ENCODE data around the gene NAGS.
"Not testable (repeated sequence)": the region's sequence is repeated elsewhere in the genome, so short reads cannot be mapped to it uniquely, and the experiment has no call there.

The NAGS gene

DNA sequence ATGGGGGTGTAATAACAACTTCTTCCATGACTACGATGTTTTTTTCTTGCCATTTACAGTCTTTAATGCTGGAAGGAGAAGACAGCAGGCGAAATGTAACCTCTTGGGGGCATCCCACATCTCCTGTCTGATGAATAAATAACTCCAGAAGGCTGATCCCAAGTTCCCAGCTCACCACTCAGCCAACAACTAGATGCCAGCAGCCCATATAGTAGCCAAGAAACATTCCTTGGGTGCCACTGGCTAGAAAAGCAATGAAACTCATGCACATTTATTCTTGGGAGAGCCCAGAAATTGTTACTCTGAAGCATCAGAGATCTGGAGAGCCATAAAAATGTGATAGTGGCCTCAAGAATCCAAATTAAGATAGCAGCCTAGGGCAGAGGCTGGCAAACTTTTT lies 33.0 kb downstream of the NAGS start:
- TF ChIP-seq TAF1 (IDR thresholded peaks at IDR 0.05; ENCODE audit: low read depth, low read length) (no peak), SPI1 (IDR thresholded peaks at IDR 0.05; ENCODE audit: low read depth, low read length) (no peak), PAX5 (IDR thresholded peaks at IDR 0.05; ENCODE audit: insufficient read depth, low read length, severe bottlenecking) (no peak), POU2F2 (IDR thresholded peaks at IDR 0.05; ENCODE audit: low read depth, low read length) (no peak), POLR2A (IDR thresholded peaks at IDR 0.05; ENCODE audit: low read depth, low read length) (no peak), POLR2AphosphoS5 (IDR thresholded peaks at IDR 0.05; ENCODE audit: low read depth, low read length) (no peak)
- FAIRE-seq, result no peak

DNA sequence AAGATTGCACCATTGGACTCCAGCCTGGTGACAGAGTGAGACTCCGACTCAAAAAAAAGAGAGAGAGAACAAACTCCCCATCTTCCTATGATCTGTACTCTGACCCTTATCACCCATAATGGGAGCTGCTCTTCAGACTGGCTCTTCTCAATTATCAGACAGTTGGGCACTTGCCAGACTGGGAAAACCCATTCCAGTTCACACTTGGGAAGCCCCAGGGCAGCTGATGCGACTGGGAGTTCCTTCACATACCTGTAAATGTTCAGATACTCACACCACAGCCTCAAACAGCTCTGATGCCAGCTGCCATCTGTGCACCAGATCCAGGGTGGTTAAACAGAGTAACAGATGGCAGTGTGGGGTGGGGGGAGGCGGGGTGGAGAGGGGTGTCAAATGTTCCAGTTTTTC lies 34.2 kb downstream of the NAGS start:
- no peak for FAIRE-seq
- DNase-seq (ENCODE audit: insufficient read length, low spot score), result no peak
- no peak for TF ChIP-seq PAX5 (IDR thresholded peaks at IDR 0.05; ENCODE audit: insufficient read depth, low read length, severe bottlenecking)
- no peak for TF ChIP-seq POLR2A (IDR thresholded peaks at IDR 0.05; ENCODE audit: low read depth, low read length)
- TF ChIP-seq POLR2AphosphoS5 (IDR thresholded peaks at IDR 0.05; ENCODE audit: low read depth, low read length), result no peak
- TF ChIP-seq TAF1 (IDR thresholded peaks at IDR 0.05; ENCODE audit: low read depth, low read length), result no peak
- no peak for TF ChIP-seq POU2F2 (IDR thresholded peaks at IDR 0.05; ENCODE audit: low read depth, low read length)
- TF ChIP-seq SPI1 (IDR thresholded peaks at IDR 0.05; ENCODE audit: low read depth, low read length), result no peak

More for the DNA sequence above, 33.0 kb downstream of the NAGS start:
- DNase-seq (ENCODE audit: insufficient read length, low spot score), result no peak

DNA sequence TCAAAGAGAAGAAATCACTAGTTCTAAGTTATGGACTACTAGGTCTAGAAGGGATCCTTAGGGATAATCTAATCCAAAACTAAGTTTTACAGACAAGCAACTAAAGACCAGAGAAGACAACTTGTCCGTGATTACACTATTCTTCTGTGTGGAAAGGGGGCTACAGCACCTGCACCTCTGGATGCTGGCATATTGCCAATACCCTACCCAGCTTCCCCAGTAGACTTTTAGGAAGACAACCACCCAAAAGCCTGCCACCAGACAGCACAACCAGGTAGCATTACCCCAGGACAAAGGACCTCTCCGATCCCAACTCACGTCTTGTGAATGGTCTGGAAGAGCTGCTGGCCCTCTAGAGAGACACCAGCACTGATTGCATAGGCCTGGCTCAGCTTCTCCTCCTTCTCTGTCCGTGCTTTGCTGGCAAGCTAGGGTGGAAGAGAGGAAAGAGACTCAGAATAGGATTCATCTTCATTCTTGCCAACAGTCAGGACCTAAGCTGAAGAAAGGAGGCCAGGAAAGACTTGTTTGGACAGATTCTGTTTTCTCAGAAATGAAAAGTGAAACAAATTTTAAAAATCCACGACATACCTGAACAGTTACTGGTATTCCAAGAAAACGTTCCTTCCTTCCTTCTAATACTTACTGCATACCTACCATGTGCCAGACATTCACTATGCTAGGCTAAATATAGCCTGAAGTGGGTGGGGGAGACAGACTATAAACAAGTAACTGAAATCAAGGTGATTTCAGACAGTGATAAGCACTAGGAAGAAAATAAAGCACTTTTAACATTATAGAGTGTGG lies 35.6 kb downstream of the NAGS start:
- no peak for FAIRE-seq

DNA sequence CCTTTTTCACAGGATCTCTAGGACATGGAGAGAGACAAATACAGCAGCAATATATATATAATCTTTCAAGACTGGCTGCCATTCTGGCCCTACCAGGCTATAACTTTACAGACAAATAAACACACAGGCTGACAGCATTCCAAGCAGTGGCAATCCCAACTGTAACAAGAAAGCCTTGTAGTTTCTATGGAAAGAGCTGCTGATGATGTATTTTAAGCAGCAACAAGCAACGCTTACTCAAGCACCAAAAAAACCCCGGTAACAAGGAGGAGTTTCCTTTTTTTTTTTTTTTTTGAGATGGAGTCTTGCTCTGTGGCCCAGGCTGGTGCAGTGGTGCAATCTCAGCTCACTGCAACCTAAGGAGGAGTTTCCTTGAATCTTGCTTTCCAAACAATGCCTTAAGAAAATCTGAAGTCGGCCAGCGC lies 38.9 kb downstream of the NAGS start:
- no peak for FAIRE-seq
- TF ChIP-seq POLR2AphosphoS5 (IDR thresholded peaks at IDR 0.05; ENCODE audit: low read depth, low read length), result no peak
- TF ChIP-seq SPI1 (IDR thresholded peaks at IDR 0.05; ENCODE audit: low read depth, low read length), result no peak
- no peak for TF ChIP-seq PAX5 (IDR thresholded peaks at IDR 0.05; ENCODE audit: insufficient read depth, low read length, severe bottlenecking)
- no peak for TF ChIP-seq POU2F2 (IDR thresholded peaks at IDR 0.05; ENCODE audit: low read depth, low read length)
- no peak for TF ChIP-seq POLR2A (IDR thresholded peaks at IDR 0.05; ENCODE audit: low read depth, low read length)
- TF ChIP-seq TAF1 (IDR thresholded peaks at IDR 0.05; ENCODE audit: low read depth, low read length), result no peak
- no peak for DNase-seq (ENCODE audit: insufficient read length, low spot score)

More for the DNA sequence above, 35.6 kb downstream of the NAGS start:
- no peak for TF ChIP-seq TAF1 (IDR thresholded peaks at IDR 0.05; ENCODE audit: low read depth, low read length)
- no peak for TF ChIP-seq POLR2A (IDR thresholded peaks at IDR 0.05; ENCODE audit: low read depth, low read length)
- no peak for TF ChIP-seq POLR2AphosphoS5 (IDR thresholded peaks at IDR 0.05; ENCODE audit: low read depth, low read length)
- TF ChIP-seq POU2F2 (IDR thresholded peaks at IDR 0.05; ENCODE audit: low read depth, low read length), result no peak
- TF ChIP-seq PAX5 (IDR thresholded peaks at IDR 0.05; ENCODE audit: insufficient read depth, low read length, severe bottlenecking), result no peak
- no peak for TF ChIP-seq SPI1 (IDR thresholded peaks at IDR 0.05; ENCODE audit: low read depth, low read length)
- DNase-seq (ENCODE audit: insufficient read length, low spot score), result no peak

DNA sequence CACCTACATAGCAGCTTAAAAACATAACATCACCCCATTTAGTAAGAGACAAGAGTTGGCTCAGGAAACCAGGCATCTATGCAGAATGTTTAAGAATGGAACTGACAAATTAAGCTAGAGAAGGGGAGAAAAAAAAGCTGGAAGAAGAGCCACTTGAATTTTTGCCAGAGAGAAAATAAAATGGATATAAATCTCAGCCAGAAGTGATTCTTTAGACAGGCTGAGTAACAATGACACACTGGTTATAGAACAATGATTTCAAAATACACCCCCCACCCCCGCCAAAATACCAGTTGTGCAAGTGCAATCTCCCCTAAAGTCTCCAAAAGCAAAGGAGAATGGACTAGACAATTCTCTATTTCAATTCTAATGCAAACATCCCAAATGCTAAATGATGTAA lies 39.6 kb downstream of the NAGS start:
- DNase-seq (ENCODE audit: insufficient read length, low spot score) (no peak), FAIRE-seq (no peak)
- TF ChIP-seq POLR2AphosphoS5 (IDR thresholded peaks at IDR 0.05; ENCODE audit: low read depth, low read length) (no peak), SPI1 (IDR thresholded peaks at IDR 0.05; ENCODE audit: low read depth, low read length) (no peak), PAX5 (IDR thresholded peaks at IDR 0.05; ENCODE audit: insufficient read depth, low read length, severe bottlenecking) (no peak), POLR2A (IDR thresholded peaks at IDR 0.05; ENCODE audit: low read depth, low read length) (no peak), TAF1 (IDR thresholded peaks at IDR 0.05; ENCODE audit: low read depth, low read length) (no peak), POU2F2 (IDR thresholded peaks at IDR 0.05; ENCODE audit: low read depth, low read length) (no peak)

DNA sequence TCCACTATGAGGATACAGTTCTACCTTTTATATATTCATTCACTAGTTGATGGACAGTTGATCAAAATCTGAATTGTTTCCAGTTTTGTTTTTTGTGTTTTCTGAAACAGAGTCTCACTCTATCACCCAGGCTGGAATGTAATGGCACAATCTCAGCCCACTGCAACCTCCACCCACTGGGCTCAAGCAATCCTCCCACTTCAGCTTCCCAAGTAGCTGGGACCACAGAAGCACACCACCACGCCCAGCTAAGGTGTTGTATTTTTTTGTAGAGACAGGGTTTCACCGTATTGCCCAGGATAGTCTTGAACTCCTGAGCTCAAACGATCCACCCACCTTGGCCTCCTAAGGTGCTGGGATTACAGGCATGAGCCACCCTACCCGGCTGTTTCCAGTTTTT lies 41.1 kb downstream of the NAGS start:
- FAIRE-seq, result no peak
- TF ChIP-seq POLR2AphosphoS5 (IDR thresholded peaks at IDR 0.05; ENCODE audit: low read depth, low read length) (no peak), PAX5 (IDR thresholded peaks at IDR 0.05; ENCODE audit: insufficient read depth, low read length, severe bottlenecking) (no peak), SPI1 (IDR thresholded peaks at IDR 0.05; ENCODE audit: low read depth, low read length) (no peak), POU2F2 (IDR thresholded peaks at IDR 0.05; ENCODE audit: low read depth, low read length) (no peak), TAF1 (IDR thresholded peaks at IDR 0.05; ENCODE audit: low read depth, low read length) (no peak)
- no peak for DNase-seq (ENCODE audit: insufficient read length, low spot score)

DNA sequence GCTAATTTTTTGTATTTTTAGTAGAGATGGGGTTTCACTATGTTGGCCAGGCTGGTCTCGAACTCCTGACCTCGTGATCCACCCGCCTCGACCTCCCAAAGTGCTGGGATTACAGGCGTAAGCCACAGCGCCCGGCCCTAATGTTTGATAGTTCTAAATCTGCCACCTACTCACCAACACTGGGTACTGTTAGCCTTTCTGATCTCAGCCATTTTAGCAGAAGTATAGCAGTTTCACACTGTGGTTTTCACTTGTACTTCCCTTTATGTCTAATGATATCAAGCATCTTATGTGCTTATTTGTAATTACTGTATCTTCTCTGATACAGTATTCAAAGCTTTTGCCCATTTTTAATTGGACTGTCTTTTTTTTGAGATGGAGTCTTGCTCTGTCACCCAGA lies 42.5 kb downstream of the NAGS start:
- FAIRE-seq; DNase-seq (ENCODE audit: insufficient read length, low spot score): not testable (repeated sequence)

DNA sequence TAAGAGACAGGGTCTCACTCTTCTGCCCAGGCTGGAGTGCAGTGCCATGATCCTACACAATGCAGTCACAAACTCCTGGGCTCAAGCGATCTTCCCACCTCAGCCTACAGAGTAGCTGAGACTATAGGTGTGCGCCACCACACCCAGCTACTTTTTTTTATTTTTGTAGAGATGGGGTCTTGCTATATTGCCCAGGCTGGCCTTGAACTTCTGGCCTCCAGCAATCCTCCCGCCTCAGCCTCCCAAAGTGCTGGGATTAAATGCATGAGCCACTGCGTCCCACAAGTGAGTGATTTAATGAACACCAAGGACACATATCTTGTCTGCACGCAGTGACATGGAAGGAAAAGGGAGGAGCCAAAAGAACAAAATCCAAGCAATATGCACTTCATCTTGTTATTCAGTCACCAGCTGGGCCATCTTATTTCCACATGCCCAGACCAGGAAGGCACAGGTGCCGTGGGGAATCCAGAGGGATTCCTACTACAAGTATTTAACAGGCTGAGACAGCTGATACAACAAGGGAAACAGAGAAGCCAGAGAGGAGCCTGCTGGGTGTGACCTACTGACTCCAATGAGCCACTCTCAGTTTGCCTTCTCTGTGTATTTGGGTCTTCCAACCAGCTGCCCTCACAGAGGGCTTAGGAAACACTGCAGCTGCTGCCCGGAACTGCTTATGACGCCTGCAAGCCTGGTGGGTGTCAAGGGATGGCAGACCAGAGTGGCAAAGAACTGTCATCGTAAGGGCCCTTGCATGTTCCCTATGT lies 45.1 kb downstream of the NAGS start:
- TF ChIP-seq POU2F2 (IDR thresholded peaks at IDR 0.05; ENCODE audit: low read depth, low read length) (no peak), POLR2A (IDR thresholded peaks at IDR 0.05; ENCODE audit: low read depth, low read length) (no peak), PAX5 (IDR thresholded peaks at IDR 0.05; ENCODE audit: insufficient read depth, low read length, severe bottlenecking) (no peak), POLR2AphosphoS5 (IDR thresholded peaks at IDR 0.05; ENCODE audit: low read depth, low read length) (no peak), SPI1 (IDR thresholded peaks at IDR 0.05; ENCODE audit: low read depth, low read length) (no peak), TAF1 (IDR thresholded peaks at IDR 0.05; ENCODE audit: low read depth, low read length) (no peak)
- FAIRE-seq, result no peak
- no peak for DNase-seq (ENCODE audit: insufficient read length, low spot score)

DNA sequence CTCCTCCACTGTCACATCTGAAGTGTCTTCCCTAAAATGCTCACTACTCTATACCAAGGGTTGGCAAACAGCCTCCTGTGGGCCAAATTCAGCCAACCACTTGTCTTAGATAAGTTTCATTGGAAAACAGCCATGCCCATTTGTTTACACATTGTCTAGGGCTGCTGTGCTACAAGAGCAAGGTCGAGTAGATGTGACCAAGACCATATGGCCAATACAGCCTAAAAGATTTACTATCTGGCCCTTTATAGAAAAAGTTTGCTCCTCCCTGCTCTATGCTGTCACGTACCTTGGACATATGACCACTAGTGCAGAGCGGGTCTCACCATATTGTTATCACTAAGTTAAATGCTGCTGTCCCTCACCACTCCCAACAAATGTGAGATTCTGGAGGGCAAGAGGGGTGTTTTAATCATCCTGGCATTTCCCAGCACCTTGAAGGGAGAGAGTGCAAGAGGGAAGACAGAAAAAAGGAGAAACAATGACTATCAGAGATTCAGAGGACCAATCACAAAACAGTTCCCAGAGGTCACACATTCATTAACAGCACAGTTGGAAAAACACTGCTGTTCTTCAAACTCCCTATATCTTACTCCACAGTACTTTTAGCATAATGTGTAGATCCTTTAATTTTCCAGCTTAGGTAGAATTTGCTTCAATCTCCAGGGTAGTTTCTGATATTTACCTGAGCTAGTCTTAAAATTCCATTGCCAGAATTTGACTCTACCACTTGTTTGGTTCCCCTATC lies 48.9 kb downstream of the NAGS start:
- FAIRE-seq, result no peak
- TF ChIP-seq POU2F2 (IDR thresholded peaks at IDR 0.05; ENCODE audit: low read depth, low read length) (no peak), SPI1 (IDR thresholded peaks at IDR 0.05; ENCODE audit: low read depth, low read length) (no peak), PAX5 (IDR thresholded peaks at IDR 0.05; ENCODE audit: insufficient read depth, low read length, severe bottlenecking) (no peak), TAF1 (IDR thresholded peaks at IDR 0.05; ENCODE audit: low read depth, low read length) (no peak), POLR2AphosphoS5 (IDR thresholded peaks at IDR 0.05; ENCODE audit: low read depth, low read length) (no peak), POLR2A (IDR thresholded peaks at IDR 0.05; ENCODE audit: low read depth, low read length) (no peak)
- no peak for DNase-seq (ENCODE audit: insufficient read length, low spot score)

All from GM12891 (cell line).